IMR-90 (cell line): Measurements from ENCODE around the gene ZNF726.

Experiments
- BHLHE40 ChIP-seq: fragments of 150-350 bp; IDR thresholded peaks from 2 replicates; pipeline ENCODE4 v1.6.1; 2016; ENCODE audit warnings: mild to moderate bottlenecking, low read depth, low read length
- CTCF ChIP-seq: conservative IDR thresholded peaks from 2 replicates; pipeline ENCODE4 v1.5.1; 2012; ENCODE audit warnings: mild to moderate bottlenecking, low read depth, low read length, improper control_type of control experiment
- POLR2A ChIP-seq: IDR thresholded peaks from 2 replicates; pipeline ENCODE4 v1.6.1; 2012; ENCODE audit warnings: mild to moderate bottlenecking, low read depth, low read length

GRCh38 chr19:23943411-23943810 lies 28.7 kb downstream of the ZNF726 start:
- TF ChIP-seq POLR2A (no peak), CTCF (no peak), BHLHE40 (no peak)
